Endothelial cell (in vitro differentiated cells): Measurements from ENCODE around the gene CELA2A. TPM values are rescaled to one million over a fixed set of nuclear protein-coding genes. Genes with fewer than 3 reads are reported as not detected.

Experiments
- total RNA-seq: library from RNA; stranded (reverse); fragmentation: NEBNext Ultra II Directional; extraction: Animal tissue kit (Norgen Biotek cat#: 25700); gene quantifications from one replicate; pipeline ENCODE4 v1.2.1, GENCODE V29; 2021; ENCODE audit not compliant: unreplicated experiment

The CELA2A gene
- total RNA-seq, 1 donor from 2014 or later, result not detected

Other genes with a start within 250 kb of the CELA2A start
- gene FHAD1, start 209.5 kb upstream of the CELA2A start, total RNA-seq, result 2.1 TPM
- gene EFHD2, start 46.8 kb upstream of the CELA2A start, total RNA-seq, result 6.6 TPM
- not detected for gene CTRC, start 18.3 kb upstream of the CELA2A start, total RNA-seq
- gene CELA2B, start 19.4 kb downstream of the CELA2A start, total RNA-seq, result not detected
- 12.0 TPM for gene CASP9, start 67.5 kb downstream of the CELA2A start, total RNA-seq
- gene DNAJC16, start 70.1 kb downstream of the CELA2A start, total RNA-seq, result 19.9 TPM
- 0.18 TPM for gene AGMAT, start 128.3 kb downstream of the CELA2A start, total RNA-seq
- 24.0 TPM for gene DDI2, start 160.7 kb downstream of the CELA2A start, total RNA-seq
- gene PLEKHM2, start 227.6 kb downstream of the CELA2A start, total RNA-seq, result 82.3 TPM